ENCODE results near the gene EXOC4. TPM values are rescaled to one million over a fixed set of nuclear protein-coding genes. Genes with fewer than 3 reads are reported as not detected.

EXOC4 gene
- total and polyA plus RNA-seq, 2 donors (not counting 3 experiments of a cell fraction or from before 2014, with no cell fraction given), result 20.3 to 73.1 TPM

GRCh38 chr7:133950855-133951254, 698.0 kb downstream of the EXOC4 start:
- Histone ChIP-seq H3K27me3 (ENCODE audit: control insufficient read depth in 2 of 2, insufficient read depth in 2 of 2, low read length in 2 of 2) (no peaks in the 10 kb centered on the region), H3K36me3 (ENCODE audit: control insufficient read depth in 2 of 2, extremely low read depth in 1 of 2, insufficient read depth in 2 of 2, low read length in 2 of 2) (no peaks in the 10 kb centered on the region), H3K4me3 (replicated peaks in 1 of 3; ENCODE audit: insufficient read depth in 1 of 3, low read depth in 1 of 3, low read length in 3 of 3) (no peak overlapping the region), H3K4me1 (ENCODE audit: control insufficient read depth, extremely low read depth, insufficient read depth, low read length) (no peaks in the 10 kb centered on the region), H3K79me2 (ENCODE audit: control insufficient read depth, insufficient read depth, low read length) (no peaks in the 10 kb centered on the region), H3K4me2 (ENCODE audit: insufficient read depth, low read length) (no peak overlapping the region), H2AFZ (ENCODE audit: low read depth, low read length) (no peak overlapping the region), H4K20me1 (replicated peaks; ENCODE audit: control insufficient read depth, extremely low read depth, insufficient read depth, low read length) (no peaks in the 10 kb centered on the region), H3K9me3 (replicated peaks; ENCODE audit: control insufficient read depth, insufficient read depth, low read length) (no peaks in the 10 kb centered on the region), H3K27ac (ENCODE audit: insufficient read depth, low read depth, low read length) (no peak overlapping the region), H3K9ac (replicated peaks; ENCODE audit: extremely low read depth, insufficient read depth, low read length) (no peak overlapping the region), H3K9me1 (replicated peaks; ENCODE audit: control insufficient read depth, extremely low read depth, insufficient read depth, low read length) (no peaks in the 10 kb centered on the region)
- TF ChIP-seq GATA2 (IDR thresholded peaks at IDR 0.05; ENCODE audit: insufficient read depth, insufficient read length, low read depth, low read length), result no peak
- TF ChIP-seq MYC (IDR thresholded peaks at IDR 0.05; ENCODE audit: low read depth, low read length), result no peak
- TF ChIP-seq FOS (IDR thresholded peaks at IDR 0.05; ENCODE audit: borderline replicate concordance, insufficient read depth, low read length), result no peak
- TF ChIP-seq EZH2 (IDR thresholded peaks at IDR 0.05; ENCODE audit: borderline replicate concordance, low read depth, low read length, severe bottlenecking), result no peak
- no peak for TF ChIP-seq MAX (IDR thresholded peaks at IDR 0.05; ENCODE audit: insufficient read depth, insufficient read length)
- TF ChIP-seq POLR2AphosphoS5 (IDR thresholded peaks at IDR 0.05; ENCODE audit: insufficient read depth, low read depth, low read length), result no peak
- TF ChIP-seq JUN (IDR thresholded peaks at IDR 0.05; ENCODE audit: borderline replicate concordance, insufficient read depth, insufficient read length, low read depth), result no peak
- TF ChIP-seq POLR2A (IDR thresholded peaks at IDR 0.05; ENCODE audit: low read depth, low read length), result no peak
- no peak for TF ChIP-seq CTCF (IDR thresholded peaks at IDR 0.05; ENCODE audit: extremely low read depth in 1 of 2, insufficient read depth in 1 of 2, low read depth in 1 of 2, low read length in 2 of 2)
- CTCF ChIA-PET, result no interaction called here
- intact Hi-C loops (cut with micrococcal nuclease), result no loop called here
- FAIRE-seq, result no peak
- dilution Hi-C loops (cut with MboI; ENCODE audit: extremely low pct_ligation_motif_present, low sequenced_read_pairs), result no loop called here
- no peak for DNase-seq (ENCODE audit: low read depth, low spot score)
- POLR2A ChIA-PET, result no interaction called here
- BruUV-seq (replicated peaks), result no TSS peak
